Fibroblast of lung (primary cell): ENCODE results near the gene ROR2. TPM values are rescaled to one million over a fixed set of nuclear protein-coding genes. Genes with fewer than 3 reads are reported as not detected.

Source experiments
- DNase-seq, 2 donors: peaks; one replicate each; pipeline versions ENCODE4 v3.0.0 to v3.0.0-alpha.2; 2010; ENCODE audit warnings: low read depth in 2 of 2
- H2AFZ ChIP-seq: 2 replicates; pipeline ENCODE4 v1.5.1; 2012; ENCODE audit warnings: low read length, control low read depth, inconsistent platforms
- H3K27ac ChIP-seq: 2 replicates; pipeline ENCODE4 v1.5.1; 2011; ENCODE audit warnings: low read length, control low read depth; ENCODE audit not compliant: insufficient read depth
- H3K27me3 ChIP-seq: 2 replicates; pipeline ENCODE4 v1.5.1; 2011; ENCODE audit warnings: mild to moderate bottlenecking, low read length; ENCODE audit not compliant: control insufficient read depth, insufficient read depth
- H3K36me3 ChIP-seq: 2 replicates; pipeline ENCODE4 v1.5.1; 2011; ENCODE audit warnings: low read length; ENCODE audit not compliant: control insufficient read depth, insufficient read depth
- H3K4me1 ChIP-seq: 2 replicates; pipeline ENCODE4 v1.5.1; 2011; ENCODE audit warnings: low read length; ENCODE audit not compliant: control insufficient read depth, insufficient read depth; ENCODE audit errors: extremely low read depth
- H3K4me2 ChIP-seq: 2 replicates; pipeline ENCODE4 v1.5.1; 2011; ENCODE audit warnings: low read length, control low read depth; ENCODE audit not compliant: insufficient read depth; ENCODE audit errors: extremely low read depth
- H3K4me3 ChIP-seq, 4 experiments: fragments of 200-600 bp in 1 of 4; sonication (generic) in 1 of 4; replicated peaks in 1 of 4; 2 replicates each; pipeline ENCODE4 v1.5.1; 2011 to 2016; ENCODE audit warnings: low read length in 4 of 4, low read depth in 3 of 4, mild to moderate bottlenecking in 3 of 4, control low read depth in 2 of 4, inconsistent platforms in 1 of 4, mixed read lengths in 1 of 4; ENCODE audit not compliant: insufficient read depth in 1 of 4; ENCODE audit errors: control extremely low read depth in 1 of 4
- H3K79me2 ChIP-seq: 2 replicates; pipeline ENCODE4 v1.5.1; 2012; ENCODE audit warnings: mild to moderate bottlenecking, low read length, inconsistent platforms; ENCODE audit not compliant: control insufficient read depth, insufficient read depth
- H3K9ac ChIP-seq: 2 replicates; pipeline ENCODE4 v1.5.1; 2011; ENCODE audit warnings: mild to moderate bottlenecking, low read length, control low read depth; ENCODE audit not compliant: insufficient read depth
- H3K9me3 ChIP-seq: 2 replicates; pipeline ENCODE4 v1.5.1; 2012; ENCODE audit warnings: low read depth, low read length; ENCODE audit not compliant: control insufficient read depth, insufficient read depth
- H4K20me1 ChIP-seq: 2 replicates; pipeline ENCODE4 v1.5.1; 2011; ENCODE audit warnings: low read length; ENCODE audit not compliant: control insufficient read depth, insufficient read depth; ENCODE audit errors: extremely low read depth
- EZH2 ChIP-seq: IDR thresholded peaks from 2 replicates; pipeline ENCODE4 v1.5.1; 2012; ENCODE audit warnings: low read length, control low read depth, mild to moderate bottlenecking; ENCODE audit errors: missing control alignments
- polyA plus RNA-seq, 2 donors: library from polyadenylated mRNA; depleted of rRNA in 1 of 2; stranded (reverse) in 1 of 2; unstranded in 1 of 2; fragments of >200 nt; gene quantifications; 2 replicates each; pipeline ENCODE4 v1.2.1, GENCODE V29; 2011 to 2012; ENCODE audit warnings: missing spikeins in 1 of 2
- total RNA-seq: library from RNA; depleted of rRNA; stranded (reverse); fragments of >200 nt; gene quantifications from 2 replicates; pipeline ENCODE4 v1.2.1, GENCODE V29; 2014
- TF ChIP-seq, protein P1 (sequence below), 2 donors: IDR thresholded peaks in 1 of 2; conservative IDR thresholded peaks in 1 of 2; 1 replicate in 1 of 2; 2 replicates in 1 of 2; pipeline ENCODE4 v1.5.1; 2011 to 2012; ENCODE audit warnings: low read length in 2 of 2, control low read depth in 1 of 2, inconsistent platforms in 1 of 2, low read depth in 1 of 2, mild to moderate bottlenecking in 1 of 2

ROR2 gene
- total and polyA plus RNA-seq, 2 donors (not counting 1 experiment from before 2014, with no cell fraction given), result 2.3 to 27.9 TPM

DNA sequence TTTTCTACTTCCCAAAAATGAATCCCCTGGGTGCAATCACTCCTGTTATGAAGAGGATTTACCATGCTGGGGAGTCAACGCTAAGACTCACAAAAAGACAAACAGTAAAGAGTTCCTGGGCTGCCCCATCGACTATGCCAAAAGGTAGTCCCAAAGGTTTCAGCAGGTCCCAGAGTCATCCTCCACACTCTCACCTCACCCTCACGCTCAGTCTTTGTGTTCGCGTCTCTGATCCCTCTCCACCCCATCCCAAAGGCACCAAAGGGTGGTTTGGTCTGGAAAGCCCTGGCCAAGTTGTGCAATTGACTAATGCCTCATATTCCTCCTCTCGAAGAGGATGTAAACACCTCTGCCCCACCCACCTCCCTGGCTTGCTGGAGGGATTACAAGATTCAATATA, 286.2 kb downstream of the ROR2 start:
- H3K4me3 ChIP-seq, result no peak overlapping the region
- peaks cover 2% of the 10 kb centered on the region for H3K27me3 ChIP-seq
- DNase-seq, result no peak
- H3K27ac ChIP-seq, result no peak overlapping the region
- TF ChIP-seq, protein P1, sequence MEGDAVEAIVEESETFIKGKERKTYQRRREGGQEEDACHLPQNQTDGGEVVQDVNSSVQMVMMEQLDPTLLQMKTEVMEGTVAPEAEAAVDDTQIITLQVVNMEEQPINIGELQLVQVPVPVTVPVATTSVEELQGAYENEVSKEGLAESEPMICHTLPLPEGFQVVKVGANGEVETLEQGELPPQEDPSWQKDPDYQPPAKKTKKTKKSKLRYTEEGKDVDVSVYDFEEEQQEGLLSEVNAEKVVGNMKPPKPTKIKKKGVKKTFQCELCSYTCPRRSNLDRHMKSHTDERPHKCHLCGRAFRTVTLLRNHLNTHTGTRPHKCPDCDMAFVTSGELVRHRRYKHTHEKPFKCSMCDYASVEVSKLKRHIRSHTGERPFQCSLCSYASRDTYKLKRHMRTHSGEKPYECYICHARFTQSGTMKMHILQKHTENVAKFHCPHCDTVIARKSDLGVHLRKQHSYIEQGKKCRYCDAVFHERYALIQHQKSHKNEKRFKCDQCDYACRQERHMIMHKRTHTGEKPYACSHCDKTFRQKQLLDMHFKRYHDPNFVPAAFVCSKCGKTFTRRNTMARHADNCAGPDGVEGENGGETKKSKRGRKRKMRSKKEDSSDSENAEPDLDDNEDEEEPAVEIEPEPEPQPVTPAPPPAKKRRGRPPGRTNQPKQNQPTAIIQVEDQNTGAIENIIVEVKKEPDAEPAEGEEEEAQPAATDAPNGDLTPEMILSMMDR (conservative IDR thresholded peaks at IDR 0.05 in 1 of 2, IDR thresholded peaks at IDR 0.05 in 1 of 2; ENCODE audit: low read depth in 1 of 2, low read length in 2 of 2), result no peak
- TF ChIP-seq EZH2, result no peak
- no peaks in the 10 kb centered on the region for H4K20me1 ChIP-seq
- no peaks in the 10 kb centered on the region for H3K4me1 ChIP-seq
- no peaks in the 10 kb centered on the region for H3K9me3 ChIP-seq
- no peak overlapping the region for H3K9ac ChIP-seq
- H3K79me2 ChIP-seq, result no peaks in the 10 kb centered on the region
- H3K36me3 ChIP-seq, result no peaks in the 10 kb centered on the region
- H3K4me2 ChIP-seq, result no peak overlapping the region
- no peak overlapping the region for H2AFZ ChIP-seq

DNA sequence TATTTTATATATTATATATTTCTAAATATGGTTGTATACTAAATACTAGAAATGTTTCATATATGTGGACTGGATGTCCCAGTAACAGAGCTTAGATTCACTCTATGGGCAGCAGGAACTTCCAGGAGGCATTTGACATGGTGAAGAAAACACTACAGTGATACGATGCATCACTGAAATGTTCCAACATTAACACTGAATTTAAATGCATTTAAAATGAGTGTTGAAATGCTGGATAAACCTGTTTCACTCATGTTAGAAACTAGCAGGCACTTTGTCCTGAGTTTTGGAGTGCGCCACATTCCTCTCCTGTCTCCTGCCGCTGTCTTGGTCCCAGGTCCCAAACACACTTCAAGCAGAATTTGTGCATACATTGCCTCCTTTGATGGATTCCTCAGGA, 288.6 kb downstream of the ROR2 start:
- Histone ChIP-seq H3K9me3 (no peaks in the 10 kb centered on the region), H3K36me3 (no peaks in the 10 kb centered on the region), H3K27me3 (peaks cover 2% of the 10 kb centered on the region), H2AFZ (no peak overlapping the region), H3K4me1 (no peaks in the 10 kb centered on the region), H3K9ac (no peak overlapping the region), H3K4me2 (no peak overlapping the region), H3K79me2 (no peaks in the 10 kb centered on the region), H4K20me1 (no peaks in the 10 kb centered on the region), H3K27ac (no peak overlapping the region), H3K4me3 (no peak overlapping the region)
- TF ChIP-seq, protein P1 (conservative IDR thresholded peaks at IDR 0.05 in 1 of 2, IDR thresholded peaks at IDR 0.05 in 1 of 2; ENCODE audit: low read depth in 1 of 2, low read length in 2 of 2), result no peak
- no peak for TF ChIP-seq EZH2
- DNase-seq, result no peak

DNA sequence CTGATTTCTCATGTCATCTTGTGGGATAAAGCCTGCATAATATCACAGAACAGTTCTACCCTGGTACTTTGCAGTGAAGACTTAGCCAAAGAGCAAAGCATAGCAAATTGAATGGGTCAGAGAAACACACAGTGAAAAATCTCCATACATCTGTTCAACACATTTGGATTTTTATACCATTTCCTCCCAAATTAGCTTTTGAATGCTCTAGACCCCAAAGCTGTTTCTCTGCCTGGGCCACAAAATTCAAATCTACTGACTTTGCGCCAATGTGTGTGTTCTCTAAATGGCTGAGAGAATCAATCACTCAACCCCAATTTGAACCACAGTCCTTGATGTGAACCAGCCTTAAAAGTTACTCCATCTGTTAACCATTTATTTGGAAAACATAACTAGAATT, 289.5 kb downstream of the ROR2 start:
- Histone ChIP-seq H4K20me1 (no peaks in the 10 kb centered on the region), H3K36me3 (no peaks in the 10 kb centered on the region), H3K4me3 (no peak overlapping the region), H3K4me1 (no peaks in the 10 kb centered on the region), H3K79me2 (no peaks in the 10 kb centered on the region), H2AFZ (no peak overlapping the region), H3K27me3 (peaks cover 2% of the 10 kb centered on the region), H3K27ac (no peak overlapping the region), H3K4me2 (no peak overlapping the region), H3K9me3 (no peaks in the 10 kb centered on the region), H3K9ac (no peak overlapping the region)
- no peak for TF ChIP-seq EZH2
- TF ChIP-seq, protein P1 (conservative IDR thresholded peaks at IDR 0.05 in 1 of 2, IDR thresholded peaks at IDR 0.05 in 1 of 2; ENCODE audit: low read depth in 1 of 2, low read length in 2 of 2), result no peak
- no peak for DNase-seq
